Chondrocyte (in vitro differentiated cells): ENCODE results near the gene BEND5. TPM values are rescaled to one million over a fixed set of nuclear protein-coding genes. Genes with fewer than 3 reads are reported as not detected.

Source experiments
- DNase-seq: peaks from one replicate; pipeline ENCODE4 v3.0.0; 2021; ENCODE audit warnings: mixed read lengths, low spot score
- H3K27ac Mint-ChIP-seq: one replicate; pipeline ENCODE4 v1.8.0; 2021; ENCODE audit warnings: mild to moderate bottlenecking, moderate library complexity, mixed read lengths; ENCODE audit not compliant: unreplicated experiment
- H3K27me3 Mint-ChIP-seq: 2 replicates; pipeline ENCODE4 v1.8.0; 2021; ENCODE audit warnings: low read depth, mixed read lengths
- H3K36me3 Mint-ChIP-seq: 2 replicates; pipeline ENCODE4 v1.8.0; 2021; ENCODE audit warnings: low read depth, mixed read lengths
- H3K4me1 Mint-ChIP-seq: 2 replicates; pipeline ENCODE4 v1.8.0; 2021; ENCODE audit warnings: low read depth, mild to moderate bottlenecking, mixed read lengths
- H3K4me3 Mint-ChIP-seq: one replicate; pipeline ENCODE4 v1.8.0; 2021; ENCODE audit warnings: mild to moderate bottlenecking, moderate library complexity, mixed read lengths; ENCODE audit not compliant: unreplicated experiment
- H3K9me3 Mint-ChIP-seq: 2 replicates; pipeline ENCODE4 v1.8.0; 2021; ENCODE audit warnings: low read depth, mixed read lengths
- CTCF ChIP-seq: fragments of 200-600 bp; sonication (generic); IDR thresholded peaks from 2 replicates; pipeline ENCODE4 v1.5.0; 2021; ENCODE audit warnings: antibody characterized with exemption, mild to moderate bottlenecking, moderate library complexity
- total RNA-seq: library from RNA; stranded (reverse); gene quantifications from 3 replicates; pipeline ENCODE4 v1.2.1, GENCODE V29; 2021

Gene BEND5
- total RNA-seq, 1 donor from 2014 or later: 4.2 TPM

DNA sequence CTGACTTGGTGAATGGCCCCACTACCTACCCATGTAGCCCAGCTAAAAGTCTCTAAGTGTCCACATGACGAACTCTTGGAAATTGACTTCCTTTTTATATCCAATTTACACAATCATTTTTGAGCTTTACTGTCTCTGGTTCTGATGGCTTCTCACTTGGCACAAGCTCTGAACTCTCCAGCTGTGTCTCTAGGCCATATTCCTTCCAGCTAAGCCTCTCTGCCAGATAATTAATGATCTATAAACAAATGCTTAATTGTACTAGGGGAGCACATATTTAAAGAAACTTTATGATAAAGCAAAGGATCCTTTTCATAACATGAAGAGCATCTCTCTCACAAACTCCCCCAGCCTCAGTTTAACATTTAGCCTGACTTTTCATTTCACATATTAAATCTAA is 16.3 kb upstream of the BEND5 start:
- no peak for DNase-seq
- no peak for TF ChIP-seq CTCF
- Mint-ChIP-seq H3K27ac (no peak overlapping the region), H3K27me3 (peaks cover 3% of the 10 kb centered on the region), H3K4me3 (no peak overlapping the region), H3K36me3 (no peaks in the 10 kb centered on the region), H3K4me1 (no peaks in the 10 kb centered on the region), H3K9me3 (no peaks in the 10 kb centered on the region)

DNA sequence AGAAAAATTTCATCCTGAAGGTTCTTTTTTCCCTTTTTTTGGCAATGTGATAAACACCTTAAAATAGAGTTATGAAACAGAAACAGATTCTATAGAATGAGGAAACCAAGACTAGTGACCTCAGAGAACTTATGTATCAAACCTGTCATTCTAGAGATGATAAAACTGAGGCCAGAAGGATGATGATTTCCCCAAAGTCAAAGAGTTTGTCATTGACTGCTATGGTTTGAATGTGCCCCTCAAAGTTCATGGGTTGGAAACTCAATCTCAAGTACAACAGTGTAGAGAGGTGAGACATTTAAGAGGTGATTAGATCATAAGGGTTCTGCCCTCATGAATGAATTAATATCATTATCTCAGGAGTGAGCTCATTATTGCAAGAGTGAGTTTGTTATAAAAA is 13.7 kb upstream of the BEND5 start:
- Mint-ChIP-seq H3K36me3 (no peaks in the 10 kb centered on the region), H3K27ac (no peak overlapping the region), H3K27me3 (peaks cover 5% of the 10 kb centered on the region), H3K4me3 (no peak overlapping the region), H3K4me1 (no peaks in the 10 kb centered on the region), H3K9me3 (no peaks in the 10 kb centered on the region)
- no peak for DNase-seq
- no peak for TF ChIP-seq CTCF

- TF ChIP-seq CTCF: no peak
- no peak overlapping the region for H3K4me3 Mint-ChIP-seq
- no peaks in the 10 kb centered on the region for H3K4me1 Mint-ChIP-seq
- H3K27me3 Mint-ChIP-seq: peaks cover 10% of the 10 kb centered on the region
- H3K27ac Mint-ChIP-seq: no peak overlapping the region
- H3K36me3 Mint-ChIP-seq: no peaks in the 10 kb centered on the region
- no peak for DNase-seq
- H3K9me3 Mint-ChIP-seq: no peaks in the 10 kb centered on the region
Observed at GRCh38 chr1:48789903-48790302, 13.2 kb upstream of the BEND5 start.

GRCh38 chr1:48785869-48786268 is 9.2 kb upstream of the BEND5 start:
- DNase-seq: no peak
- Mint-ChIP-seq H3K27me3 (peaks cover 31% of the 10 kb centered on the region), H3K4me1 (no peaks in the 10 kb centered on the region), H3K36me3 (no peaks in the 10 kb centered on the region), H3K27ac (no peak overlapping the region), H3K9me3 (no peaks in the 10 kb centered on the region), H3K4me3 (no peak overlapping the region)
- no peak for TF ChIP-seq CTCF

GRCh38 chr1:48784301-48784700 is 7.6 kb upstream of the BEND5 start:
- DNase-seq: no peak
- no peaks in the 10 kb centered on the region for H3K4me1 Mint-ChIP-seq
- no peak overlapping the region for H3K4me3 Mint-ChIP-seq
- H3K9me3 Mint-ChIP-seq: no peaks in the 10 kb centered on the region
- no peak for TF ChIP-seq CTCF
- H3K36me3 Mint-ChIP-seq: no peaks in the 10 kb centered on the region
- H3K27ac Mint-ChIP-seq: no peak overlapping the region
- peaks cover 39% of the 10 kb centered on the region for H3K27me3 Mint-ChIP-seq
